NCI-H2107 treated with DMSO at 0.1 percent for 48 hours (cell line): ENCODE results near the gene UCP3.
"Not testable (repeated sequence)": the region's sequence is repeated elsewhere in the genome, so short reads cannot be mapped to it uniquely, and the experiment has no call there.

ENCODE experiments used
- DNase-seq: peaks from one replicate; lab custom pipeline; 2025; ENCODE audit not compliant: unreplicated experiment; lab: John Stamatoyannopoulos, UW

Gene UCP3

GRCh38 chr11:74000307-74001133 is 8.4 kb downstream of the UCP3 start:
- DNase-seq, result no peak

GRCh38 chr11:73999581-74000306 is 9.1 kb downstream of the UCP3 start:
- DNase-seq, result peak; percentile 58

GRCh38 chr11:73998846-73999575 is 9.9 kb downstream of the UCP3 start:
- DNase-seq, result no peak

GRCh38 chr11:73997120-73997770 is 11.6 kb downstream of the UCP3 start:
- no peak for DNase-seq

GRCh38 chr11:73996161-73996747 is 12.6 kb downstream of the UCP3 start:
- no peak for DNase-seq

GRCh38 chr11:73995731-73996130 is 13.2 kb downstream of the UCP3 start:
- no peak for DNase-seq

GRCh38 chr11:73995247-73995646 is 13.6 kb downstream of the UCP3 start:
- no peak for DNase-seq

- DNase-seq, result no peak
These were observed 17.3 kb downstream of the UCP3 start for GRCh38 chr11:73991471-73992006.

- no peak for DNase-seq
These were observed 18.2 kb downstream of the UCP3 start for GRCh38 chr11:73990730-73991129.

- no peak for DNase-seq
These were observed 19.7 kb downstream of the UCP3 start for GRCh38 chr11:73989156-73989555.

- DNase-seq, result no peak
These were observed 20.7 kb downstream of the UCP3 start for GRCh38 chr11:73988227-73988626.

GRCh38 chr11:73985661-73986060 is 23.2 kb downstream of the UCP3 start:
- DNase-seq, result not testable (repeated sequence)

- no peak for DNase-seq
These were observed 24.9 kb downstream of the UCP3 start for GRCh38 chr11:73983741-73984538.

- DNase-seq, result peak; percentile 78
These were observed 25.7 kb downstream of the UCP3 start for GRCh38 chr11:73982990-73983740.

- DNase-seq, result peak; percentile 77
These were observed 26.3 kb downstream of the UCP3 start, which contains the start of gene UCP2 for GRCh38 chr11:73982595-73982989. UCP2 (minus strand) TSS chr11:73982843; CDS start chr11:73978378, 4,465 bp downstream.

GRCh38 chr11:73981051-73981805 is 27.7 kb downstream of the UCP3 start:
- DNase-seq, result no peak

- peak; percentile 77 for DNase-seq
These were observed 28.6 kb downstream of the UCP3 start for GRCh38 chr11:73980001-73980961.
